ENCODE measurements around the gene NOTO.

GRCh38 chr2:73238976-73239375, 36.6 kb downstream of the NOTO start:
- TF ChIP-seq CTCF (conservative IDR thresholded peaks at IDR 0.05; ENCODE audit: low read depth, low read length) (no peak), EZH2 (IDR thresholded peaks at IDR 0.05; ENCODE audit: borderline replicate concordance, low read depth, low read length, poor library complexity, severe bottlenecking) (no peak)
